Measurements from ENCODE around the gene CFAP97.

Gene CFAP97

DNA sequence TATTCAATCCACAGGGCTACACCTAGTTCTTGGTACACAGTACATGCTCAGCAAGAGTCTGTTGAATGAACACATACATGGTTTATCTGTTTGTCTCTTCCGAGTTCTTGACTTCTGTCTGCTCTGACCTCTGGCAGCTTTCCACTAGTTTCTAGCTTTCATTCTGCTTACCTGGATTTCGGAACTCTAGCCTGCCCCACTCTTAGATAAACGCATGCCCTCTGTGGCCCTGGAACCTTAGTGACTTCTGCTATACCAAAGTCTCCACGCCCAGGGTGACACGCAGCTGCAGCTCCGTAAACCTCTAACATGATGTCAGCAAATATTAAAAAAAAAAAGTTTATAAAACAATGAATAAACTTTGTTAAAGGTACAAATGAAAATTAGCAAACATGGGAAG lies 62.0 kb downstream of the CFAP97 start:
- Histone ChIP-seq H3K27me3 (ENCODE audit: control insufficient read depth, insufficient read depth, low read length) (peaks cover 6% of the 10 kb centered on the region; the same call in 1 of the 2 replicates), H3K9me3 (ENCODE audit: control insufficient read depth, insufficient read depth, low read depth, low read length) (no peaks in the 10 kb centered on the region), H3K4me3 (ENCODE audit: low read depth, low read length) (no peak overlapping the region), H3K4me1 (ENCODE audit: control insufficient read depth, insufficient read depth, low read length) (peaks cover 8% of the 10 kb centered on the region; the same call in 1 of the 2 replicates), H3K27ac (ENCODE audit: low read depth, low read length) (no peak overlapping the region), H3K9ac (ENCODE audit: low read length) (no peak overlapping the region), H3K36me3 (ENCODE audit: control insufficient read depth, insufficient read depth, low read length) (peaks cover 14% of the 10 kb centered on the region)

DNA sequence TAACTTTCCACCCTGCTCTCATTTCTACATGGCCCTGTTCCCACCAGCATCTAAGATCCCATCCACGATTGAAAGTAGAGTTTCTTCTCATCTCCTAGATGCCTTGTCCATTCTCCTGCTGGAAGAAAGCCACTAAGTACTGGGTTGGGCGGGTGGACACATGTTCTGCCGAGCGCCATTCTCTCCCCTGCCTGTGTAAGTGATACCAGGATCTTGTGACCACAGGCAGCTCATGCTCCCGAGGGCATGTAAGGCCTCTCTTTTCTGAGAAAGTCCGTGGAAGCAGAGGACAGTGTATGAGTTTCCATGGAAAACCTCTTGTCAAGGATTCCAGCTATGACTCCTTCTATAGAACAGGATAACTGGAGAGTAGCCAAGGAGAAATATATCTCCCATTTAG lies 64.1 kb downstream of the CFAP97 start:
- Histone ChIP-seq H3K36me3 (ENCODE audit: control insufficient read depth, insufficient read depth, low read length) (no peaks in the 10 kb centered on the region; the same call in 1 of the 2 replicates), H3K9me3 (ENCODE audit: control insufficient read depth, insufficient read depth, low read depth, low read length) (no peaks in the 10 kb centered on the region), H3K27me3 (ENCODE audit: control insufficient read depth, insufficient read depth, low read length) (peaks cover 6% of the 10 kb centered on the region; the same call in 1 of the 2 replicates), H3K4me1 (ENCODE audit: control insufficient read depth, insufficient read depth, low read length) (peaks cover 8% of the 10 kb centered on the region; the same call in 1 of the 2 replicates), H3K4me3 (ENCODE audit: low read depth, low read length) (no peak overlapping the region), H3K27ac (ENCODE audit: low read depth, low read length) (no peak overlapping the region), H3K9ac (ENCODE audit: low read length) (no peak overlapping the region)

DNA sequence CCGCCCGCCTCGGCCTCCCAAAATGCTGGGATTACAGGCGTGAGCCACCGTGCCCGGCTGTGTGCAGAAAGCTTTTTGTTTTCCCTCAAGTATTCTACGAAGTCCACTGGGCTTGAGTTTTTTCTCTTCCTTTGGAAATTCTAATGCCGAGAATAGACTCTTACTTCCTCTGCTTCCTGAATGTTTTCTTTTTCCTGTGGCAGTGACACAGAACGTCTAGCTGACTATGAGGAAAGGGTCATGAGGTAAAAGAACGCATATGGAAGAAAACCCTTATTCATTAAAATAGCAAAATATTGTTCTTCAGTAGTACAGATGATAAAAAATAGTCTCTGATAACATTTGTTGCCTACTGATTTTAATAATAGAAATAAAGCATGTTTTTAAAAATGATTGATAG lies 65.6 kb downstream of the CFAP97 start:
- Histone ChIP-seq H3K4me3 (ENCODE audit: low read depth, low read length) (no peak overlapping the region), H3K4me1 (ENCODE audit: control insufficient read depth, insufficient read depth, low read length) (no peaks in the 10 kb centered on the region), H3K27me3 (ENCODE audit: control insufficient read depth, insufficient read depth, low read length) (no peaks in the 10 kb centered on the region), H3K9ac (ENCODE audit: low read length) (no peak overlapping the region), H3K9me3 (ENCODE audit: control insufficient read depth, insufficient read depth, low read depth, low read length) (no peaks in the 10 kb centered on the region), H3K36me3 (ENCODE audit: control insufficient read depth, insufficient read depth, low read length) (no peaks in the 10 kb centered on the region), H3K27ac (ENCODE audit: low read depth, low read length) (no peak overlapping the region)

DNA sequence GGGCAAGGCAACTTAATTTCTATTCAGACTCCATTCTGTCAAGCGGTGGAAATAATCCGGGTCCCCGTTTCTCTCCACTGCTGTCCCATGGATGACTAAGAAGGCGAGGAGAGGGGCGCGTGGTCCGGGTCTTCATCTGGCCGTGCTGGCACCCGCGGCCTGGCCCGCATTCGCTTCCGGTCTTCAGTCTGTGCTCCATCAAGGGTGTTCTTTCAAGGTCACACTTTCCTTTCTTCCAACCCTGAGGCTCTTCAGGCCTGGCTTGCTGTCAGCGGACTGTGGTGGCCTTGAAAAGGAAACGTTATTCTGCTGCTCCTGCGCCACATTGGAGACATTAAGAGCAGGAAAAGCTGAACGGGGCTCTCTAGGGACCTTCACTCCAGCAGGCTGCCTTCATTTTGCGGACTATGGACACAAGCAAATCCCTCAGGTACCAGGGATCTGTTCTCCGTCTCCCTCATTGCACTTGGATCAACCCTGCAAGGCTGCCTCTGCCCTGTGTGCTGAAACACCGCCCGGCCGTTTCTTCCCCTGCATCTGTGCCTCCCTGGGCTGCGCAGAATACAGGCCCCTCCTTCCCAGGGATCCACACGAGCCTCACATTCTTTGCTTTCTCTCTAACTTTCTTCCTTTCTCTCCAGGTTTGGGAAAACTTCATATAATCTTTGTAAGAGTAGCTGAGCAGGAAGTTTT lies 66.4 kb downstream of the CFAP97 start:
- H3K4me1 ChIP-seq (ENCODE audit: control insufficient read depth, insufficient read depth, low read length): no peaks in the 10 kb centered on the region
- no peak overlapping the region for H3K9ac ChIP-seq (ENCODE audit: low read length)
- no peak overlapping the region for H3K4me3 ChIP-seq (ENCODE audit: low read depth, low read length)
- no peaks in the 10 kb centered on the region for H3K9me3 ChIP-seq (ENCODE audit: control insufficient read depth, insufficient read depth, low read depth, low read length)
- H3K27ac ChIP-seq (ENCODE audit: low read depth, low read length): no peak overlapping the region
- H3K36me3 ChIP-seq (ENCODE audit: control insufficient read depth, insufficient read depth, low read length): no peaks in the 10 kb centered on the region
- H3K27me3 ChIP-seq (ENCODE audit: control insufficient read depth, insufficient read depth, low read length): no peaks in the 10 kb centered on the region

DNA sequence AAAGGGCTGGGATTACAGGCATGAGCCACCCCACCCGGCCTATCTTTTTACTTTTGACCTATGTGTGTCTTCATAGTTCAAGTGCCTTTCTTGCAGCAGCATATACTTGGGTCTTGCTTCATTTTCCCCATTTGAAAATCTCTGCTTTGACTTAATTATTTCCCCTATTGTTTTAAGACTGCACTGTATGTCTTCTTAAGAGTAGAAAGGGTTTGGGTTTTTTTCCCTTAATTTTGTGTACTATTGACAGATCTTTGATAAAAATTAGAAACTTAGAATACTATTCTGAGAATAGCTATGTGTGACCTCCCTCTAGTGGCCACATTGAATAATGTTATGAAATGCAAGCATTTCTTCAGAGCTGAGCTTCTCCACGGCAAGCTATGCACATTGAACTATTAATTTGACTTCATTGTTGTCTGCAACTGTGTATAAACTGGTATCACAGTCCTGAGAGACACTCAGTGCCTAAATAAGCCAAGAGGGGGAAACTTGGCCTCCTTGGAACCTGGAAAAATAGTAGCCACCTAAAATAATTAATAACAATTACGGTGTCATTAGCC lies 69.4 kb downstream of the CFAP97 start:
- H3K9ac ChIP-seq (ENCODE audit: low read length): no peak overlapping the region
- H3K9me3 ChIP-seq (ENCODE audit: control insufficient read depth, insufficient read depth, low read depth, low read length): no peaks in the 10 kb centered on the region
- H3K4me1 ChIP-seq (ENCODE audit: control insufficient read depth, insufficient read depth, low read length): no peaks in the 10 kb centered on the region
- H3K27me3 ChIP-seq (ENCODE audit: control insufficient read depth, insufficient read depth, low read length): no peaks in the 10 kb centered on the region
- no peak overlapping the region for H3K27ac ChIP-seq (ENCODE audit: low read depth, low read length)
- no peak overlapping the region for H3K4me3 ChIP-seq (ENCODE audit: low read depth, low read length)
- H3K36me3 ChIP-seq (ENCODE audit: control insufficient read depth, insufficient read depth, low read length): no peaks in the 10 kb centered on the region

DNA sequence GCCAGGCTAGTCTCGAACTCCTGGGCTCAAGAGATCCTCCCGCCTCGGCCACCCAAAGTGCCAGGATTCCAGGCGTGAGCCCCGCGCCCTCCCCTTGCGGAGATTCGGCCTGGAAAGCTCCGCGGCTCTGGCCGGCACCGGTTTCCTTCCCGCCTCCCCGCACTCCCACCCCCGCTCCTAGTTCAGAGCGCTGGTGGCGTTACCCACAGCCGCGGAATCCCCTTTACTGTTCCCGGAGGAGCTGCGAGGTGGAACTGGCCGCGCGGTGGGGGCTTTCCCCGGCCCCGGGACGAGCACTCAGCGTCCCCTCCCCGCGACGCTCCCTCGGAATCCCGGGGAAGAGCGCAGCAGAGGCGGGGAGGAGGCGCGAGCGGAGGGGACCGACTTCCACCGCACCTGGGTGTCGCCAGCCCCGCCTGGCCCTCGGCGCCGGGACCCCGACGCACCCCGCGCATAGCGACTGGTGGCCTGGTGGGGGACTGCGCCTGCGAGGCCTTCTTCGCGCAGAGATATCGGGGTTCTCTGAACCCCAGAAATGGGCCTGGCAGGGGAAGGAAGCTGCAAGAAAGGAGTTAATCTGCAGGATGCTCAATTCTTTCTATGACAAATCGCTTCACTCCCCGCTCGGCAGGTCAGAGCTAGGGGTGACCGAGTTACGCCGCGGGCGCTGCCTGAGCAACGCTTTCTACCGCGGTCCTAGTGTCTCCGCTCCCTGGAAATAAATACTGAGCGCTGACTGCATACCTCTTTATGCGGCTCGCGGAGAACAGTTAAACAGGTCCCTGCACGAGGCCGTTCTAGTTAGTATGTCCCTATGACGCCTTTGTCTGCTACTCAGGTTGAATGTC lies 75.3 kb downstream of the CFAP97 start:
- Histone ChIP-seq H3K36me3 (ENCODE audit: control insufficient read depth, insufficient read depth, low read length) (no peaks in the 10 kb centered on the region), H3K4me1 (ENCODE audit: control insufficient read depth, insufficient read depth, low read length) (0 out of 2 replicates have a peak, but pooled peaks cover 5% of the 10 kb centered on the region), H3K9me3 (ENCODE audit: control insufficient read depth, insufficient read depth, low read depth, low read length) (no peaks in the 10 kb centered on the region), H3K4me3 (ENCODE audit: low read depth, low read length) (peak overlapping the region; percentile 69), H3K9ac (ENCODE audit: low read length) (peak overlapping the region; percentile 52), H3K27me3 (ENCODE audit: control insufficient read depth, insufficient read depth, low read length) (peaks cover 24% of the 10 kb centered on the region), H3K27ac (ENCODE audit: low read depth, low read length) (no peak overlapping the region)

DNA sequence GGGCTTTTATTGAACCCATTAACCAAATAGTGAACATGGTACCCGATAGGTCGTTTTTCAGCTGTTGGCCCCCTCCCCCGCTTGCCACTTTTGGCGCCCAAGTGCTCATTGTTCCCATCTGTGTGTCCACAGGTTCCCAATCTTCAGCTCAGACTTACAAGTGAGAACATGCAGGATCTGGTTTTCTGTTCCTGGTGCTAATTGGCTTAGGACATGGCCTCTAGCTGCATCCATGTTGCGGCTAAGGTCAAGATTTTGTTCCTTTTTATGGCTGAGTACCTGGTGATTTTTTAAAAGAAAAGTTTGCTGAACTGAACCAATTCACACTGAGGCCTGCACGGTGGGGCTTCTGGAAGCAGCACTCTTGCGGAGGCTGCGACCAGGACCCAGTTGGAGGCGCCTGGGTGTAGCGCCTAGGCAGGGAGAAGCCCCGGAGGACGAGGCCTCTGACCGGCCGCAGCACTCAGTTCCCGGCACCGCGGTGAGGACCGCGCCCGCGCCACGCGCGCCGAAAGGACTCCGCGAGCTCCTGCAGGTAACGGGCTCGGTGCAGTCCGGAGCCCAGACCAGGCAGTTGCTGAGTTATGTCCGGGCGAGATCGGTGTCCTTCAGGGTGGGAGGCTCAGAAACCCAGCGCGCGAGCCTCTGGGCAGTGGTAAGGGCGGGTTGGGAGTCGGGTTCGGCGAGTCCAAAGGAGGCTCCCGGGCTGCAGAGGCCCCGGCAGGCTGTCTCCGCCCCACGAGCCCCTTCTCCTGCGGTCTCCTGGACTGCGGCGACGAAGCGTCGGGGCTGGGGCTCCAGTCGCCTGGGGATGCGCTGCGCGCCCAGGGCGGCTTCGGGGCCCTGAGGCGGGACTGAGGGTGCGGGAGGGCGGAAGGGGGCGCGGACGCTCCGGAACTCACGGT lies 76.5 kb downstream of the CFAP97 start:
- Histone ChIP-seq H3K4me1 (ENCODE audit: control insufficient read depth, insufficient read depth, low read length) (0 out of 2 replicates have a peak, but pooled peaks cover 5% of the 10 kb centered on the region), H3K9ac (ENCODE audit: low read length) (peak overlapping the region; percentile 74), H3K27ac (ENCODE audit: low read depth, low read length) (no peak overlapping the region), H3K4me3 (ENCODE audit: low read depth, low read length) (peak overlapping the region; percentile 69), H3K27me3 (ENCODE audit: control insufficient read depth, insufficient read depth, low read length) (peaks cover 24% of the 10 kb centered on the region), H3K36me3 (ENCODE audit: control insufficient read depth, insufficient read depth, low read length) (no peaks in the 10 kb centered on the region), H3K9me3 (ENCODE audit: control insufficient read depth, insufficient read depth, low read depth, low read length) (no peaks in the 10 kb centered on the region)

DNA sequence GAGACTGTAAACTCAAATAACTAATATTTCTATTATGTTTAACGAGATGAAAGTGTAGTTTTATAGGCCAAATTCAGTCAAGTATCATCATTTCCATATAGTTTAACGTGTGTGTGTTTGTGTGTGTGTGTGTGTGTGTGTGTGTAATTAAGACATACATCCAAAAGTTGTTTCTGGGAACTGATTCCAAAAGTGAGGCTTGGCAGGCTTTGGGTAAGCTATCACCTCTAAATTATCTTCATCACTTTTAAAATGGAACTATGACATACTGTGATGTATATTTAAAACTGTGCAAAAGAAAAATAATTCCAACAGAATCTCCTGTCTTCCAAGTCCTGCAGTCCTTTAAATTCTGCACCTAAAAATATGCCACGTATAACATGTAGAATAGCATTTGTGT lies 79.8 kb downstream of the CFAP97 start:
- Histone ChIP-seq H3K9me3 (ENCODE audit: control insufficient read depth, insufficient read depth, low read depth, low read length) (no peaks in the 10 kb centered on the region), H3K4me1 (ENCODE audit: control insufficient read depth, insufficient read depth, low read length) (peaks cover 21% of the 10 kb centered on the region), H3K27ac (ENCODE audit: low read depth, low read length) (no peak overlapping the region), H3K9ac (ENCODE audit: low read length) (no peak overlapping the region), H3K4me3 (ENCODE audit: low read depth, low read length) (no peak overlapping the region), H3K27me3 (ENCODE audit: control insufficient read depth, insufficient read depth, low read length) (peaks cover 21% of the 10 kb centered on the region), H3K36me3 (ENCODE audit: control insufficient read depth, insufficient read depth, low read length) (no peaks in the 10 kb centered on the region)

DNA sequence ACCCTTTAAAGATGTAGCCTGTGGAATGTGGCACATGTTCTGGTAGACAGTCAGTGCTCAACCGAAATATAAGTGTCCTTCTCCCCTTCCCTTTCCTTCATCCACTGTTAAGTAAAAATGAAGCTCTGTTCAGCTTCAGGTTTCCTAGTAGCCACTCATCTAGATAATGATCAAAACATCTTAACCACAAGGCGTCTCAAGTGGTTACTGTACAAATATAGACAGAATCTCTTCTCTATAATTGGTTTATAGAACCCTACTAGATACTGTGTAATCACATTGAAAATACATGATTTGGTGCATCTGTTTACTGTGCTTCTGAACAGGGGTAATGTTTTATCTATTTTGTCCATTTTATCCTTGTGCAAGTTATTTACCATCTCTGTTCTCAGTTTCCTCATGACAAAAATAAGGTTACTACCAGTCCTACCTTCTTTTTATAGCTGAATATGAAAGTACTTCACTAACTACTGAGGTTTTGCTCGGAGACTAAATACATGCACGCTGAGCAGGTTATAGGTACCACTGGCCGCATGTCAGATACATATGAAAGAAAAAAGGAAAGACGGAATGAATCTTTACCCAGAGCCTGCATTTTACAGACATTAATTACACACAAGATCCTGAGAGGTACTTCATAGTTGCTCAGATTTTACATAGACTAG lies 81.0 kb downstream of the CFAP97 start:
- Histone ChIP-seq H3K9ac (ENCODE audit: low read length) (no peak overlapping the region), H3K4me1 (ENCODE audit: control insufficient read depth, insufficient read depth, low read length) (peaks cover 23% of the 10 kb centered on the region), H3K27ac (ENCODE audit: low read depth, low read length) (no peak overlapping the region), H3K9me3 (ENCODE audit: control insufficient read depth, insufficient read depth, low read depth, low read length) (no peaks in the 10 kb centered on the region), H3K36me3 (ENCODE audit: control insufficient read depth, insufficient read depth, low read length) (no peaks in the 10 kb centered on the region), H3K27me3 (ENCODE audit: control insufficient read depth, insufficient read depth, low read length) (peaks cover 11% of the 10 kb centered on the region), H3K4me3 (ENCODE audit: low read depth, low read length) (no peak overlapping the region)

DNA sequence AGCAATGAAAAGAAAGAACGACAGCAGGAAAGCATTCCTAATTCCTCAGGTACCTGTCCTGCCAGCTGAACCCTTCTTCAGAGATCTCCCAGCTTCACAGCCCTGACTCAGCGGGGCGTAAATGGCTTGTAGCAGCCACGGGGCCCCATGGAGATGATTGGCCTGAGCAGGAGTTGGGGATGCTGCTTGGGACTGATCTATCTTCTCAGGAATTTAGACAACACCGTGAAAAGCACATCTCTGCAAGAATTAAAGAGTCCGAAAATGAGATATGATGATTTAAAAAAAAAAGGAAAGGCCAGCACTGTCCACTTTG lies 83.2 kb downstream of the CFAP97 start:
- H3K9ac ChIP-seq (ENCODE audit: low read length): no peak overlapping the region
- H3K4me3 ChIP-seq (ENCODE audit: low read depth, low read length): no peak overlapping the region
- no peak overlapping the region for H3K27ac ChIP-seq (ENCODE audit: low read depth, low read length)
- no peaks in the 10 kb centered on the region for H3K27me3 ChIP-seq (ENCODE audit: control insufficient read depth, insufficient read depth, low read length)
- H3K36me3 ChIP-seq (ENCODE audit: control insufficient read depth, insufficient read depth, low read length): no peaks in the 10 kb centered on the region
- H3K9me3 ChIP-seq (ENCODE audit: control insufficient read depth, insufficient read depth, low read depth, low read length): no peaks in the 10 kb centered on the region
- H3K4me1 ChIP-seq (ENCODE audit: control insufficient read depth, insufficient read depth, low read length): peaks cover 31% of the 10 kb centered on the region
